HepG2 (cell line): ENCODE results near the gene PHYHIPL. TPM values are rescaled to one million over a fixed set of nuclear protein-coding genes. Genes with fewer than 3 reads are reported as not detected.

Source experiments
- GTF2F1 ChIP-seq: fragments of 150-350 bp; IDR thresholded peaks from 2 replicates; pipeline ENCODE4 v1.6.1; 2014; ENCODE audit warnings: low read length
- ISL2 ChIP-seq: sonication (generic); formaldehyde crosslinking; IDR thresholded peaks from 2 replicates; pipeline ENCODE4 v1.5.0; 2020; ENCODE audit warnings: missing genetic modification reagents
- SNAPC2 ChIP-seq: sonication (generic); formaldehyde crosslinking; IDR thresholded peaks from 2 replicates; pipeline ENCODE4 v1.8.1; 2022; ENCODE audit warnings: mild to moderate bottlenecking, missing genetic modification reagents
- U2AF1 ChIP-seq: fragments of 200-400 bp; formaldehyde crosslinking; optimal IDR thresholded peaks from 2 replicates; pipeline ENCODE3; 2017; ENCODE audit warnings: mild to moderate bottlenecking, low read depth, low read length
- ZBTB1 ChIP-seq: sonication (generic); formaldehyde crosslinking; IDR thresholded peaks from 2 replicates; pipeline ENCODE4 v1.4.0; 2020; ENCODE audit warnings: missing genetic modification reagents, borderline replicate concordance
- ZBTB21 ChIP-seq: sonication (generic); formaldehyde crosslinking; IDR thresholded peaks from 2 replicates; pipeline ENCODE4 v1.4.0; 2020; ENCODE audit warnings: missing genetic modification reagents
- ZMAT3 ChIP-seq: sonication (generic); formaldehyde crosslinking; conservative IDR thresholded peaks from 2 replicates; pipeline ENCODE4 v1.7.0; 2021; ENCODE audit warnings: missing genetic modification reagents
- ZNF326 ChIP-seq: sonication (generic); formaldehyde crosslinking; IDR thresholded peaks from 2 replicates; pipeline ENCODE4 v1.4.0; 2020; ENCODE audit warnings: missing genetic modification reagents, borderline replicate concordance
- ZNF775 ChIP-seq: sonication (generic); formaldehyde crosslinking; IDR thresholded peaks from 2 replicates; pipeline ENCODE4 v1.4.0; 2020; ENCODE audit warnings: missing genetic modification reagents, mild to moderate bottlenecking, moderate library complexity, borderline replicate concordance
- ZNF841 ChIP-seq: sonication (generic); formaldehyde crosslinking; IDR thresholded peaks from 2 replicates; pipeline ENCODE4 v1.8.1; 2023; ENCODE audit warnings: missing genetic modification reagents, borderline replicate concordance
- polyA plus RNA-seq, 8 experiments: library from polyadenylated mRNA; depleted of rRNA in 3 of 8; stranded (reverse) in 7 of 8; unstranded in 1 of 8; fragments of >200 nt; fragmentation: Illumina TruSeq in 4 of 8; extraction: Trizol in 4 of 8; gene quantifications; 2 replicates each; pipeline versions ENCODE4 v1.2.1 to v1.2.3, GENCODE V29; 2011 to 2016; ENCODE audit warnings: low read depth in 4 of 8, missing spikeins in 1 of 8, mixed read lengths in 1 of 8; ENCODE audit not compliant: insufficient read depth in 1 of 8
- total RNA-seq, 5 experiments: library from RNA; depleted of rRNA; stranded (reverse); fragments of >200 nt; fragmentation: Illumina TruSeq; extraction: Trizol; gene quantifications; 2 replicates each; pipeline ENCODE4 v1.2.3, GENCODE V29; 2016; ENCODE audit warnings: low read depth in 1 of 5
- TF ChIP-seq, protein P1 (sequence below): IDR thresholded peaks from 2 replicates; pipeline ENCODE4 v1.6.1; 2018; ENCODE audit warnings: missing genetic modification reagents
- TF ChIP-seq, protein P2 (sequence below): sonication (generic); formaldehyde crosslinking; IDR thresholded peaks from 2 replicates; pipeline ENCODE4 v1.4.0; 2020; ENCODE audit warnings: missing genetic modification reagents, borderline replicate concordance
- TF ChIP-seq, protein P3 (sequence below): sonication (generic); formaldehyde crosslinking; IDR thresholded peaks from 2 replicates; pipeline ENCODE4 v1.4.0; 2020; ENCODE audit warnings: mild to moderate bottlenecking, missing genetic modification reagents
- TF ChIP-seq, protein P4 (sequence below): sonication (generic); formaldehyde crosslinking; IDR thresholded peaks from 2 replicates; pipeline ENCODE4 v1.5.1; 2020; ENCODE audit warnings: mild to moderate bottlenecking, moderate library complexity, missing genetic modification reagents
- TF ChIP-seq, protein P5 (sequence below): IDR thresholded peaks from 2 replicates; pipeline ENCODE4 v1.6.1; 2012; ENCODE audit warnings: inconsistent platforms
- TF ChIP-seq, protein P6 (sequence below): sonication (generic); formaldehyde crosslinking; IDR thresholded peaks from 2 replicates; pipeline ENCODE4 v1.4.0; 2020; ENCODE audit warnings: missing genetic modification reagents, borderline replicate concordance

The PHYHIPL gene
- total and polyA plus RNA-seq, 2 of the 13 experiments (the other 11 are each of a cell fraction or from before 2014, with no cell fraction given), result 40.6 to 78.5 TPM

DNA sequence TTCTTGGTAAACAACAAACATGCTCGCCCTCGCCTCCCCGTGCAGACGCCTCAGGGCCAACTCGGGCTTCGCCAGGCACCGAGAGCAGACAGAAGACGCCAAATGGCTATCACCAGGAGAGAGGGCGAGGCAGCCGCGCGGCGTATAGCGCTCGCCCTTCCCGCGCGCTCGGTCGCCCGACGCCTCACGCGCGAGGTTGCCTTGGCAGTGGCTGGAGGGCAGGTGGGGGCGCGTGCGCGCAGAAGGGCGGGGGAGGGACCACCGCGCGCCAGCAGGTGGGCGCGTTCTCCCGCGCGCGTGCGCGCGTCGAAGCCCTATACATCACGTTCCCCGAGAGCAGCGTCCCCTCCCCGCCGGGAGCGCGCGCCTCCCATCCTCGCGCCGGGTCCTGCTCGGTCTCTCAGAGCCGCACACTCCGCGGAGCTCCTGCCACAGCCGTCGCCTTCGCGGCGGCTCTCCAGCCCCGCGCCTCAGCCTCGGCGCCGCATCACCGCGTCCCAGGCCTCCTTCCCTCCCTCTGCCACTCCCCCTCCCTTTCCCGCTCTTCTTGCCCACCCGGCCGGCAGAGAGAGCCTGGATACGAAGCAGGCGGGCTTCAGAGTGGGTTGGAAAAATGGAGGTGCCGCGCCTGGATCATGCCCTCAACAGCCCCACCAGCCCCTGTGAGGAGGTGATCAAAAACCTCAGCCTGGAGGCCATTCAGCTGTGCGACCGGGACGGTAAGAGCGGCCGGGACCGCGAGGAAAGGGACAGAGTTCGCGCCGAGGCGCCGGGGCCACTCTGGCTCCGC, at the start of gene PHYHIPL (continued):
- TF ChIP-seq SNAPC2 (no peak; the same call in 1 of the 2 replicates), ZNF326 (CRISPR knock-in tag) (no peak), ZNF841 (CRISPR knock-in tag) (no peak), U2AF1 (no peak), ZBTB1 (CRISPR knock-in tag) (no peak), GTF2F1 (no peak), ISL2 (CRISPR knock-in tag) (peak; percentile 37), ZBTB21 (CRISPR knock-in tag) (no peak), ZNF775 (no peak), ZMAT3 (CRISPR knock-in tag) (peak; percentile 76; the same call in 1 of the 2 replicates)
- TF ChIP-seq, protein P1, sequence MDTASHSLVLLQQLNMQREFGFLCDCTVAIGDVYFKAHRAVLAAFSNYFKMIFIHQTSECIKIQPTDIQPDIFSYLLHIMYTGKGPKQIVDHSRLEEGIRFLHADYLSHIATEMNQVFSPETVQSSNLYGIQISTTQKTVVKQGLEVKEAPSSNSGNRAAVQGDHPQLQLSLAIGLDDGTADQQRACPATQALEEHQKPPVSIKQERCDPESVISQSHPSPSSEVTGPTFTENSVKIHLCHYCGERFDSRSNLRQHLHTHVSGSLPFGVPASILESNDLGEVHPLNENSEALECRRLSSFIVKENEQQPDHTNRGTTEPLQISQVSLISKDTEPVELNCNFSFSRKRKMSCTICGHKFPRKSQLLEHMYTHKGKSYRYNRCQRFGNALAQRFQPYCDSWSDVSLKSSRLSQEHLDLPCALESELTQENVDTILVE (CRISPR knock-in tag), result no peak
- TF ChIP-seq, protein P2, sequence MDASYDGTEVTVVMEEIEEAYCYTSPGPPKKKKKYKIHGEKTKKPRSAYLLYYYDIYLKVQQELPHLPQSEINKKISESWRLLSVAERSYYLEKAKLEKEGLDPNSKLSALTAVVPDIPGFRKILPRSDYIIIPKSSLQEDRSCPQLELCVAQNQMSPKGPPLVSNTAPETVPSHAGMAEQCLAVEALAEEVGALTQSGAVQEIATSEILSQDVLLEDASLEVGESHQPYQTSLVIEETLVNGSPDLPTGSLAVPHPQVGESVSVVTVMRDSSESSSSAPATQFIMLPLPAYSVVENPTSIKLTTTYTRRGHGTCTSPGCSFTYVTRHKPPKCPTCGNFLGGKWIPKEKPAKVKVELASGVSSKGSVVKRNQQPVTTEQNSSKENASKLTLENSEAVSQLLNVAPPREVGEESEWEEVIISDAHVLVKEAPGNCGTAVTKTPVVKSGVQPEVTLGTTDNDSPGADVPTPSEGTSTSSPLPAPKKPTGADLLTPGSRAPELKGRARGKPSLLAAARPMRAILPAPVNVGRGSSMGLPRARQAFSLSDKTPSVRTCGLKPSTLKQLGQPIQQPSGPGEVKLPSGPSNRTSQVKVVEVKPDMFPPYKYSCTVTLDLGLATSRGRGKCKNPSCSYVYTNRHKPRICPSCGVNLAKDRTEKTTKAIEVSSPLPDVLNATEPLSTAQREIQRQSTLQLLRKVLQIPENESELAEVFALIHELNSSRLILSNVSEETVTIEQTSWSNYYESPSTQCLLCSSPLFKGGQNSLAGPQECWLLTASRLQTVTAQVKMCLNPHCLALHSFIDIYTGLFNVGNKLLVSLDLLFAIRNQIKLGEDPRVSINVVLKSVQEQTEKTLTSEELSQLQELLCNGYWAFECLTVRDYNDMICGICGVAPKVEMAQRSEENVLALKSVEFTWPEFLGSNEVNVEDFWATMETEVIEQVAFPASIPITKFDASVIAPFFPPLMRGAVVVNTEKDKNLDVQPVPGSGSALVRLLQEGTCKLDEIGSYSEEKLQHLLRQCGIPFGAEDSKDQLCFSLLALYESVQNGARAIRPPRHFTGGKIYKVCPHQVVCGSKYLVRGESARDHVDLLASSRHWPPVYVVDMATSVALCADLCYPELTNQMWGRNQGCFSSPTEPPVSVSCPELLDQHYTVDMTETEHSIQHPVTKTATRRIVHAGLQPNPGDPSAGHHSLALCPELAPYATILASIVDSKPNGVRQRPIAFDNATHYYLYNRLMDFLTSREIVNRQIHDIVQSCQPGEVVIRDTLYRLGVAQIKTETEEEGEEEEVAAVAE, result no peak
- TF ChIP-seq, protein P3, sequence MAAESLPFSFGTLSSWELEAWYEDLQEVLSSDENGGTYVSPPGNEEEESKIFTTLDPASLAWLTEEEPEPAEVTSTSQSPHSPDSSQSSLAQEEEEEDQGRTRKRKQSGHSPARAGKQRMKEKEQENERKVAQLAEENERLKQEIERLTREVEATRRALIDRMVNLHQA, result no peak
- TF ChIP-seq, protein P4, sequence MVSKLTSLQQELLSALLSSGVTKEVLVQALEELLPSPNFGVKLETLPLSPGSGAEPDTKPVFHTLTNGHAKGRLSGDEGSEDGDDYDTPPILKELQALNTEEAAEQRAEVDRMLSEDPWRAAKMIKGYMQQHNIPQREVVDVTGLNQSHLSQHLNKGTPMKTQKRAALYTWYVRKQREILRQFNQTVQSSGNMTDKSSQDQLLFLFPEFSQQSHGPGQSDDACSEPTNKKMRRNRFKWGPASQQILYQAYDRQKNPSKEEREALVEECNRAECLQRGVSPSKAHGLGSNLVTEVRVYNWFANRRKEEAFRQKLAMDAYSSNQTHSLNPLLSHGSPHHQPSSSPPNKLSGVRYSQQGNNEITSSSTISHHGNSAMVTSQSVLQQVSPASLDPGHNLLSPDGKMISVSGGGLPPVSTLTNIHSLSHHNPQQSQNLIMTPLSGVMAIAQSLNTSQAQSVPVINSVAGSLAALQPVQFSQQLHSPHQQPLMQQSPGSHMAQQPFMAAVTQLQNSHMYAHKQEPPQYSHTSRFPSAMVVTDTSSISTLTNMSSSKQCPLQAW (CRISPR knock-in tag), result no peak; the same call in 1 of the 2 replicates
- TF ChIP-seq, protein P5, sequence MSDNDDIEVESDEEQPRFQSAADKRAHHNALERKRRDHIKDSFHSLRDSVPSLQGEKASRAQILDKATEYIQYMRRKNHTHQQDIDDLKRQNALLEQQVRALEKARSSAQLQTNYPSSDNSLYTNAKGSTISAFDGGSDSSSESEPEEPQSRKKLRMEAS, result peak; percentile 92
- TF ChIP-seq, protein P6, sequence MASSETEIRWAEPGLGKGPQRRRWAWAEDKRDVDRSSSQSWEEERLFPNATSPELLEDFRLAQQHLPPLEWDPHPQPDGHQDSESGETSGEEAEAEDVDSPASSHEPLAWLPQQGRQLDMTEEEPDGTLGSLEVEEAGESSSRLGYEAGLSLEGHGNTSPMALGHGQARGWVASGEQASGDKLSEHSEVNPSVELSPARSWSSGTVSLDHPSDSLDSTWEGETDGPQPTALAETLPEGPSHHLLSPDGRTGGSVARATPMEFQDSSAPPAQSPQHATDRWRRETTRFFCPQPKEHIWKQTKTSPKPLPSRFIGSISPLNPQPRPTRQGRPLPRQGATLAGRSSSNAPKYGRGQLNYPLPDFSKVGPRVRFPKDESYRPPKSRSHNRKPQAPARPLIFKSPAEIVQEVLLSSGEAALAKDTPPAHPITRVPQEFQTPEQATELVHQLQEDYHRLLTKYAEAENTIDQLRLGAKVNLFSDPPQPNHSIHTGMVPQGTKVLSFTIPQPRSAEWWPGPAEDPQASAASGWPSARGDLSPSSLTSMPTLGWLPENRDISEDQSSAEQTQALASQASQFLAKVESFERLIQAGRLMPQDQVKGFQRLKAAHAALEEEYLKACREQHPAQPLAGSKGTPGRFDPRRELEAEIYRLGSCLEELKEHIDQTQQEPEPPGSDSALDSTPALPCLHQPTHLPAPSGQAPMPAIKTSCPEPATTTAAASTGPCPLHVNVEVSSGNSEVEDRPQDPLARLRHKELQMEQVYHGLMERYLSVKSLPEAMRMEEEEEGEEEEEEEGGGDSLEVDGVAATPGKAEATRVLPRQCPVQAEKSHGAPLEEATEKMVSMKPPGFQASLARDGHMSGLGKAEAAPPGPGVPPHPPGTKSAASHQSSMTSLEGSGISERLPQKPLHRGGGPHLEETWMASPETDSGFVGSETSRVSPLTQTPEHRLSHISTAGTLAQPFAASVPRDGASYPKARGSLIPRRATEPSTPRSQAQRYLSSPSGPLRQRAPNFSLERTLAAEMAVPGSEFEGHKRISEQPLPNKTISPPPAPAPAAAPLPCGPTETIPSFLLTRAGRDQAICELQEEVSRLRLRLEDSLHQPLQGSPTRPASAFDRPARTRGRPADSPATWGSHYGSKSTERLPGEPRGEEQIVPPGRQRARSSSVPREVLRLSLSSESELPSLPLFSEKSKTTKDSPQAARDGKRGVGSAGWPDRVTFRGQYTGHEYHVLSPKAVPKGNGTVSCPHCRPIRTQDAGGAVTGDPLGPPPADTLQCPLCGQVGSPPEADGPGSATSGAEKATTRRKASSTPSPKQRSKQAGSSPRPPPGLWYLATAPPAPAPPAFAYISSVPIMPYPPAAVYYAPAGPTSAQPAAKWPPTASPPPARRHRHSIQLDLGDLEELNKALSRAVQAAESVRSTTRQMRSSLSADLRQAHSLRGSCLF (CRISPR knock-in tag), result no peak
